ENCODE results near the gene TRPV3.
"Not testable (repeated sequence)": the region's sequence is repeated elsewhere in the genome, so short reads cannot be mapped to it uniquely, and the experiment has no call there.

Gene TRPV3

GRCh38 chr17:3466355-3466754 is 91.3 kb downstream of the TRPV3 start:
- DNase-seq = not testable (repeated sequence)

Measured in NCI-H187 (cell line).